Prostate gland (tissue), 2 donors: ENCODE data around the gene CCDC192. TPM values are rescaled to one million over a fixed set of nuclear protein-coding genes. Genes with fewer than 3 reads are reported as not detected.

Source experiments
- DNase-seq: peaks from one replicate; pipeline ENCODE4 v3.0.0-alpha.2; 2019; ENCODE audit warnings: low spot score
- H3K27ac ChIP-seq, 2 donors: fragments of 200-600 bp; sonication (generic); 2 replicates each; pipeline ENCODE4 v1.5.1; 2017 to 2019
- H3K27me3 ChIP-seq: fragments of 200-600 bp; sonication (generic); replicated peaks from 2 replicates; pipeline ENCODE4 v1.5.1; 2019; ENCODE audit not compliant: insufficient read depth
- H3K36me3 ChIP-seq, 2 donors: fragments of 200-600 bp; sonication (generic); 1 replicate in 1 of 2; 2 replicates in 1 of 2; pipeline versions ENCODE4 v1.5.1 to v1.8.1; 2017 to 2019
- H3K4me1 ChIP-seq: fragments of 200-600 bp; sonication (generic); replicated peaks from 2 replicates; pipeline ENCODE4 v1.5.1; 2019
- H3K4me3 ChIP-seq, 2 donors: fragments of 200-600 bp; sonication (generic); 2 replicates each; pipeline ENCODE4 v1.5.1; 2017 to 2019
- H3K9me3 ChIP-seq: fragments of 200-600 bp; sonication (generic); 2 replicates; pipeline ENCODE4 v1.5.1; 2017
- CTCF ChIP-seq, 4 experiments: fragments of 200-600 bp in 2 of 4; fragments of 450-650 bp in 2 of 4; sonication (generic) in 2 of 4; IDR thresholded peaks; 1 replicate in 3 of 4; 2 replicates in 1 of 4; pipeline ENCODE4 v1.5.1; 2016 to 2019; ENCODE audit warnings: antibody characterized with exemption in 4 of 4, mild to moderate bottlenecking in 2 of 4, moderate library complexity in 2 of 4
- POLR2A ChIP-seq: fragments of 450-650 bp; IDR thresholded peaks from one replicate; pipeline ENCODE4 v1.6.1; 2016; ENCODE audit warnings: antibody characterized with exemption, mild to moderate bottlenecking
- POLR2AphosphoS5 ChIP-seq: sonication (generic); formaldehyde crosslinking; IDR thresholded peaks from one replicate; pipeline ENCODE4 v1.6.1; 2017; ENCODE audit warnings: antibody characterized with exemption
- WGBS: methylation state at CpG from one replicate; pipeline ENCODE4 v1.1.5; 2018; 5-methylcytosine and 5-hydroxymethylcytosine counted together
- intact Hi-C: fragments of 100-400 bp; cut with DNase I; formaldehyde crosslinking; loops from one replicate; pipeline ENCODE4 v1.14.2; 2022
- total RNA-seq, 2 donors: library from RNA; depleted of rRNA; stranded (reverse); fragments of >200 nt; gene quantifications; one replicate each; pipeline ENCODE4 v1.1.0, GENCODE V29; 2016

The CCDC192 gene
- total RNA-seq, 2 donors from 2014 or later, result not detected

GRCh38 chr5:127754259-127754658 is 51.1 kb downstream of the CCDC192 start:
- Histone ChIP-seq H3K9me3 (no peaks in the 10 kb centered on the region), H3K27ac (peak overlapping the region in 1 of 2 donors; percentile 42), H3K36me3 (no peaks in the 10 kb centered on the region), H3K4me1 (peaks cover 3% of the 10 kb centered on the region), H3K27me3 (no peaks in the 10 kb centered on the region), H3K4me3 (no peak overlapping the region)
- intact Hi-C loops, result no loop called here
- DNase-seq, result peak; percentile 66
- TF ChIP-seq POLR2A (no peak), POLR2AphosphoS5 (peak; percentile 71), CTCF (IDR thresholded peaks at IDR 0.05) (no peak)
- 18% methylated on average over 4 of the region's 4 CpGs for WGBS

- DNase-seq, result no peak
Measured at GRCh38 chr5:127754706-127755105, 51.5 kb downstream of the CCDC192 start.

GRCh38 chr5:127757576-127757975 is 54.4 kb downstream of the CCDC192 start:
- Histone ChIP-seq H3K4me1 (peaks cover 3% of the 10 kb centered on the region), H3K9me3 (no peaks in the 10 kb centered on the region), H3K36me3 (no peaks in the 10 kb centered on the region), H3K27me3 (no peaks in the 10 kb centered on the region), H3K4me3 (no peak overlapping the region), H3K27ac (no peak overlapping the region)
- peak; percentile 43 for DNase-seq
- intact Hi-C loops, result no loop called here
- 42% methylated on average over 1 of the region's 1 CpG for WGBS
- TF ChIP-seq CTCF (IDR thresholded peaks at IDR 0.05) (peak in 3 of 4 experiments; percentile 46 to 75 (median 50)), POLR2AphosphoS5 (peak; percentile 34), POLR2A (no peak)

More at GRCh38 chr5:127754706-127755105, 51.5 kb downstream of the CCDC192 start:
- peaks cover 3% of the 10 kb centered on the region for H3K4me1 ChIP-seq
- TF ChIP-seq CTCF (IDR thresholded peaks at IDR 0.05) (no peak), POLR2A (no peak), POLR2AphosphoS5 (no peak)
- no peak overlapping the region for H3K4me3 ChIP-seq
- no peaks in the 10 kb centered on the region for H3K27me3 ChIP-seq
- peak overlapping the region in 1 of 2 donors; percentile 42 for H3K27ac ChIP-seq
- no peaks in the 10 kb centered on the region for H3K9me3 ChIP-seq
- intact Hi-C loops, result no loop called here
- no peaks in the 10 kb centered on the region for H3K36me3 ChIP-seq
- 47% methylated on average over 2 of the region's 2 CpGs for WGBS

- H3K27me3 ChIP-seq, result no peaks in the 10 kb centered on the region
- H3K4me1 ChIP-seq, result peaks cover under 1% of the 10 kb centered on the region
- intact Hi-C loops, result no loop called here
- DNase-seq, result no peak
- TF ChIP-seq CTCF (IDR thresholded peaks at IDR 0.05) (no peak), POLR2AphosphoS5 (no peak), POLR2A (no peak)
- H3K9me3 ChIP-seq, result no peaks in the 10 kb centered on the region
- no peak overlapping the region for H3K4me3 ChIP-seq
- H3K27ac ChIP-seq, result peak overlapping the region in 1 of 2 donors; percentile 19
- H3K36me3 ChIP-seq, result no peaks in the 10 kb centered on the region
Measured at GRCh38 chr5:127758766-127759283, 55.6 kb downstream of the CCDC192 start.

- no peak for DNase-seq
- Histone ChIP-seq H3K4me1 (no peaks in the 10 kb centered on the region), H3K27ac (no peak overlapping the region), H3K4me3 (no peak overlapping the region), H3K9me3 (no peaks in the 10 kb centered on the region), H3K36me3 (no peaks in the 10 kb centered on the region), H3K27me3 (no peaks in the 10 kb centered on the region)
- no peak for TF ChIP-seq POLR2AphosphoS5
- TF ChIP-seq CTCF (IDR thresholded peaks at IDR 0.05), result no peak
- no peak for TF ChIP-seq POLR2A
- intact Hi-C loops, result loop anchor here (10.0 kb wide), 1 partner anchor 323 kb away; the partner anchor contains the start of gene SLC12A2
Measured at GRCh38 chr5:127761869-127762268, 58.7 kb downstream of the CCDC192 start.
